Measurements from ENCODE around the gene TRIM5.
"Not testable (repeated sequence)": the region's sequence is repeated elsewhere in the genome, so short reads cannot be mapped to it uniquely, and the experiment has no call there.

TRIM5 gene

GRCh38 chr11:5684646-5685362, at the start of gene TRIM5:
Gene TRIM5, minus strand, starts transcription at chr11:5685074. Its CDS starts 4,897 bp downstream, at chr11:5680177.
- DNase-seq = peak; percentile 94

- no peak for DNase-seq
Measured at GRCh38 chr11:5727691-5728090, 42.8 kb upstream of the TRIM5 start.

- DNase-seq = no peak
Measured at GRCh38 chr11:5726351-5726750, 41.5 kb upstream of the TRIM5 start.

- no peak for DNase-seq
Measured at GRCh38 chr11:5722622-5723021, 37.7 kb upstream of the TRIM5 start.

GRCh38 chr11:5719703-5720495, 35.0 kb upstream of the TRIM5 start:
- DNase-seq = peak; percentile 41

GRCh38 chr11:5716518-5716917, 31.6 kb upstream of the TRIM5 start:
- DNase-seq = not testable (repeated sequence)

GRCh38 chr11:5713695-5714094, 28.8 kb upstream of the TRIM5 start:
- peak; percentile 73 for DNase-seq

GRCh38 chr11:5712507-5712906, 27.6 kb upstream of the TRIM5 start:
- DNase-seq = peak; percentile 56

GRCh38 chr11:5705688-5706087, 20.8 kb upstream of the TRIM5 start:
- DNase-seq = no peak

GRCh38 chr11:5703741-5704536, 19.1 kb upstream of the TRIM5 start:
- no peak for DNase-seq

GRCh38 chr11:5701055-5701577, 16.2 kb upstream of the TRIM5 start:
- no peak for DNase-seq

GRCh38 chr11:5700421-5701054, 15.7 kb upstream of the TRIM5 start:
- DNase-seq = no peak

- no peak for DNase-seq
Measured at GRCh38 chr11:5698281-5698680, 13.4 kb upstream of the TRIM5 start.

GRCh38 chr11:5696210-5696609, 11.3 kb upstream of the TRIM5 start:
- DNase-seq = no peak

- no peak for DNase-seq
Measured at GRCh38 chr11:5695580-5695979, 10.7 kb upstream of the TRIM5 start.

GRCh38 chr11:5694642-5695041, 9.8 kb upstream of the TRIM5 start:
- no peak for DNase-seq

GRCh38 chr11:5691964-5692361, 7.1 kb upstream of the TRIM5 start:
- DNase-seq = peak; percentile 38

- DNase-seq = peak; percentile 44
Measured at GRCh38 chr11:5691238-5691963, 6.5 kb upstream of the TRIM5 start.

GRCh38 chr11:5690736-5691135, 5.9 kb upstream of the TRIM5 start:
- peak; percentile 70 for DNase-seq

- peak; percentile 88 for DNase-seq
Measured at GRCh38 chr11:5690216-5690615, 5.3 kb upstream of the TRIM5 start.

- peak; percentile 58 for DNase-seq
Measured at GRCh38 chr11:5689551-5689983, 4.7 kb upstream of the TRIM5 start, which contains the start of gene TRIM22. Gene TRIM22, plus strand, starts transcription at chr11:5689790. Its CDS starts 6,443 bp downstream, at chr11:5696233.

GRCh38 chr11:5688482-5688881, 3.6 kb upstream of the TRIM5 start:
- no peak for DNase-seq

Measured in hematopoietic multipotent progenitor cell treated with erythropoietin and hydrocortisone succinate and interleukin-3 and kit ligand, for 8 days (in vitro differentiated cells).